ENCODE measurements around the gene GRIN3B.

Gene GRIN3B

DNA sequence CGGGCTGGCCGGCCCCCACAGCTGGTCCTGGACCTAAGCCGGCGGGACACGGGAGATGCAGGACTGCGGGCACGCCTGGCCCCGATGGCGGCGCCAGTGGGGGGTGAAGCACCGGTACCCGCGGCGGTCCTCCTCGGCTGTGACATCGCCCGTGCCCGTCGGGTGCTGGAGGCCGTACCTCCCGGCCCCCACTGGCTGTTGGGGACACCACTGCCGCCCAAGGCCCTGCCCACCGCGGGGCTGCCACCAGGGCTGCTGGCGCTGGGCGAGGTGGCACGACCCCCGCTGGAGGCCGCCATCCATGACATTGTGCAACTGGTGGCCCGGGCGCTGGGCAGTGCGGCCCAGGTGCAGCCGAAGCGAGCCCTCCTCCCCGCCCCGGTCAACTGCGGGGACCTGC, 3.1 kb downstream of the GRIN3B start:
- no peak overlapping the region for H3K4me3 ChIP-seq (replicated peaks in 1 of 2; ENCODE audit: low read depth in 2 of 2, low read length in 2 of 2)
- TF ChIP-seq, protein P1, sequence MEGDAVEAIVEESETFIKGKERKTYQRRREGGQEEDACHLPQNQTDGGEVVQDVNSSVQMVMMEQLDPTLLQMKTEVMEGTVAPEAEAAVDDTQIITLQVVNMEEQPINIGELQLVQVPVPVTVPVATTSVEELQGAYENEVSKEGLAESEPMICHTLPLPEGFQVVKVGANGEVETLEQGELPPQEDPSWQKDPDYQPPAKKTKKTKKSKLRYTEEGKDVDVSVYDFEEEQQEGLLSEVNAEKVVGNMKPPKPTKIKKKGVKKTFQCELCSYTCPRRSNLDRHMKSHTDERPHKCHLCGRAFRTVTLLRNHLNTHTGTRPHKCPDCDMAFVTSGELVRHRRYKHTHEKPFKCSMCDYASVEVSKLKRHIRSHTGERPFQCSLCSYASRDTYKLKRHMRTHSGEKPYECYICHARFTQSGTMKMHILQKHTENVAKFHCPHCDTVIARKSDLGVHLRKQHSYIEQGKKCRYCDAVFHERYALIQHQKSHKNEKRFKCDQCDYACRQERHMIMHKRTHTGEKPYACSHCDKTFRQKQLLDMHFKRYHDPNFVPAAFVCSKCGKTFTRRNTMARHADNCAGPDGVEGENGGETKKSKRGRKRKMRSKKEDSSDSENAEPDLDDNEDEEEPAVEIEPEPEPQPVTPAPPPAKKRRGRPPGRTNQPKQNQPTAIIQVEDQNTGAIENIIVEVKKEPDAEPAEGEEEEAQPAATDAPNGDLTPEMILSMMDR (IDR thresholded peaks at IDR 0.05; ENCODE audit: low read depth, low read length): no peak
- DNase-seq (ENCODE audit: low read depth in 2 of 2): no peak

DNA sequence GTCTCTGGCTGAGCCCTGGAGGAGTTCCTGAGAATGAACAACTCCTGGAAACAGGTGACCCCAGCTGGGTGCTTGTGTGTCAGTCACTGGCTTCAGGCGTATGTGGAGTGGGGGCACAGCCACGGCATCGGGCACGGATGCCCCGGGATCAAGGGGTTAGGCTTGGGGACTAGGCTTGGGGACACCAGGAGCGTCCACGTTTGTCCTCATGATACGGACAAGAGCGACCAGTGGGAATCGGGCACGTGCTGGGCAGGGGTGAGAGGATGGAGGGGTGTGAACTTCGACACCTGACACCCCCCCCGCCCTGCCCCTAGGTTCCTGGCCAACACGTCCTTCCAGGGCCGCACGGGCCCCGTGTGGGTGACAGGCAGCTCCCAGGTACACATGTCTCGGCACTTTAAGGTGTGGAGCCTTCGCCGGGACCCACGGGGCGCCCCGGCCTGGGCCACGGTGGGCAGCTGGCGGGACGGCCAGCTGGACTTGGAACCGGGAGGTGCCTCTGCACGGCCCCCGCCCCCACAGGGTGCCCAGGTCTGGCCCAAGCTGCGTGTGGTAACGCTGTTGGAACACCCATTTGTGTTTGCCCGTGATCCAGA, 4.1 kb downstream of the GRIN3B start:
- no peak for DNase-seq (ENCODE audit: low read depth in 2 of 2)
- H3K4me3 ChIP-seq (replicated peaks in 1 of 2; ENCODE audit: low read depth in 2 of 2, low read length in 2 of 2): no peak overlapping the region
- TF ChIP-seq, protein P1 (IDR thresholded peaks at IDR 0.05; ENCODE audit: low read depth, low read length): no peak

DNA sequence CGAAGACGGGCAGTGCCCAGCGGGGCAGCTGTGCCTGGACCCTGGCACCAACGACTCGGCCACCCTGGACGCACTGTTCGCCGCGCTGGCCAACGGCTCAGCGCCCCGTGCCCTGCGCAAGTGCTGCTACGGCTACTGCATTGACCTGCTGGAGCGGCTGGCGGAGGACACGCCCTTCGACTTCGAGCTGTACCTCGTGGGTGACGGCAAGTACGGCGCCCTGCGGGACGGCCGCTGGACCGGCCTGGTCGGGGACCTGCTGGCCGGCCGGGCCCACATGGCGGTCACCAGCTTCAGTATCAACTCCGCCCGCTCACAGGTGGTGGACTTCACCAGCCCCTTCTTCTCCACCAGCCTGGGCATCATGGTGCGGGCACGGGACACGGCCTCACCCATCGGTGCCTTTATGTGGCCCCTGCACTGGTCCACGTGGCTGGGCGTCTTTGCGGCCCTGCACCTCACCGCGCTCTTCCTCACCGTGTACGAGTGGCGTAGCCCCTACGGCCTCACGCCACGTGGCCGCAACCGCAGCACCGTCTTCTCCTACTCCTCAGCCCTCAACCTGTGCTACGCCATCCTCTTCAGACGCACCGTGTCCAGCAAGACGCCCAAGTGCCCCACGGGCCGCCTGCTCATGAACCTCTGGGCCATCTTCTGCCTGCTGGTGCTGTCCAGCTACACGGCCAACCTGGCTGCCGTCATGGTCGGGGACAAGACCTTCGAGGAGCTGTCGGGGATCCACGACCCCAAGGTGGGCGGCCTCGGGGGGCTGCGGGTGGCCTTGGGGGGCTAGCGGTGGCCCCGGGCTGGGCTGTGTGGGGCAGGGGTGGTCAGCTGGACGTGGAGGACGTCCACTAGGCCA, 4.8 kb downstream of the GRIN3B start:
- TF ChIP-seq, protein P1 (IDR thresholded peaks at IDR 0.05; ENCODE audit: low read depth, low read length): no peak
- no peak overlapping the region for H3K4me3 ChIP-seq (replicated peaks in 1 of 2; ENCODE audit: low read depth in 2 of 2, low read length in 2 of 2)
- no peak for DNase-seq (ENCODE audit: low read depth in 2 of 2)

DNA sequence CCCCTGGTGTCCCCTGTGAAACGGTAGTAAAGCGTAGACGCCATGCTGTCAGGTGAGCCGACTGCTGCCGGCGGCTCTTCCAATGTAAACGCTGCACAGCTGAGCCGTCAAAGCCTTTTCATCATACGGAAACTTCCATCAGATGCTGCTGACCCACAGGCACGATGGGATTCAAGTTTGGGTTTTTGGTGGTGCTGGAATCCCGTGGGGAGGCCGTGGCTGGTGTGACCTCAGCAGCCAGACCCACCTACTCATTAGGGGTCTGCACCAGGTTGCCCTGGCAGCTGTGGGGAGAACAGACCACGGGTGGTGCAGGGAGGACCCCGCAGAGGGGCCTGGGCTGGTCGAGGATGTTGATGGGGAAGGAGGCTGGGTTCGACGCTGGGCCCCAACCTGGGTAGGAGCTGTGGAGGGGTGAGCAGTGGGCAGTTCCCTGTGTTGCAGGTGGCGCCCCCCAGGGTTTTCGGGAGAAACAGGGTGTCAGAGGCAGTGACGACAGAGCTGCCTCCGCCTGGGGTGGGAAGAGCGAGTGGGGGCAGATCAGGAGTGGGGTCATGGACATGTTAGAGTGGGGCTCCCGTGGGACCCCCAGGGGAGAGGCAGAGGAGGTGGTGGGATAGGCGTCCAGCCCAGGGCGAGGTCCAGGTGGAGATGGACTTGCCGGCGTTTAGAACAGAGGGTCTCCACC, 6.6 kb downstream of the GRIN3B start:
- no peak overlapping the region for H3K4me3 ChIP-seq (replicated peaks in 1 of 2; ENCODE audit: low read depth in 2 of 2, low read length in 2 of 2)
- DNase-seq (ENCODE audit: low read depth in 2 of 2): no peak
- TF ChIP-seq, protein P1 (IDR thresholded peaks at IDR 0.05; ENCODE audit: low read depth, low read length): no peak

DNA sequence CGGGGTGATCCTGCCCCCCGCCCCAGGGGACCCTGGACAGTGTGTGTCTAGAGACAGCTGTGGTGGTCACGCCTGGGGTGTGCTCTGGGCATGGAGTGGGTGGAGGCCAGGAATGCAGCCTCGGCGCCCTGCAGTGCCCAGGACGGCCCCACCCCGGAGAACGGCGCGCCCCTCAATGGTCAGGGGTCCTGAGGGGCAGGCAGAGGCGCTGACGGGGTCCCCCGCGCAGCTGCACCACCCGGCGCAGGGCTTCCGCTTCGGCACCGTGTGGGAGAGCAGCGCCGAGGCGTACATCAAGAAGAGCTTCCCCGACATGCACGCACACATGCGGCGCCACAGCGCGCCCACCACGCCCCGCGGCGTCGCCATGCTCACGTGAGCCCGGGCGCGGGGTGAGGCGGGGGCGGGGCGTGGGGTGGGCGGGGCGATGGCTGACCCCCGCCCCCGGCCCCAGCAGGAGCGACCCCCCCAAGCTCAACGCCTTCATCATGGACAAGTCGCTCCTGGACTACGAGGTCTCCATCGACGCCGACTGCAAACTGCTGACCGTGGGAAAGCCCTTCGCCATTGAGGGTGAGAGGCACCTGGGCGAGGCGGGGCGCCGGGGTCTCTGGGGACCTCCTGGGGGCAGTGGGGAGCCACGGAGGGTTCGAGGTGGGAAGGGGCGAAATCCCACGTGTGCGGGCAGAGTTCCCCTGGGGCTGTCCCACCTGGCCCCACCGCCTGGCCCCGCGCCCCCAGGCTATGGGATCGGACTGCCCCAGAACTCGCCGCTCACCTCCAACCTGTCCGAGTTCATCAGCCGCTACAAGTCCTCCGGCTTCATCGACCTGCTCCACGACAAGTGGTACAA, 7.4 kb downstream of the GRIN3B start:
- no peak overlapping the region for H3K4me3 ChIP-seq (replicated peaks in 1 of 2; ENCODE audit: low read depth in 2 of 2, low read length in 2 of 2)
- no peak for DNase-seq (ENCODE audit: low read depth in 2 of 2)
- TF ChIP-seq, protein P1 (IDR thresholded peaks at IDR 0.05; ENCODE audit: low read depth, low read length): no peak
